BE2C (cell line): ENCODE results near the gene HLCS.
A peak's percentile ranks its signal among the peaks of the same experiment; 100 is the strongest.

Experiments
- DNase-seq: peaks from one replicate; pipeline ENCODE4 v3.0.0-alpha.2; 2020
- H3K27me3 ChIP-seq: fragments of 250-450 bp; sonication (Bioruptor Pico); 2 replicates; pipeline ENCODE4 v1.5.1; 2020; ENCODE audit warnings: mild to moderate bottlenecking
- H3K36me3 ChIP-seq: fragments of 250-450 bp; sonication (Bioruptor Pico); 2 replicates; pipeline ENCODE4 v1.5.1; 2020; ENCODE audit warnings: mild to moderate bottlenecking
- H3K4me1 ChIP-seq: fragments of 250-450 bp; sonication (Bioruptor Pico); 2 replicates; pipeline ENCODE4 v1.5.1; 2020
- H3K4me3 ChIP-seq: 2 replicates; pipeline ENCODE4 v1.5.1; 2011; ENCODE audit warnings: low read depth, low read length
- H3K9me3 ChIP-seq: fragments of 250-450 bp; sonication (Bioruptor Pico); 2 replicates; pipeline ENCODE4 v1.5.1; 2020
- TF ChIP-seq, protein P1 (sequence below): IDR thresholded peaks from 2 replicates; pipeline ENCODE4 v1.5.1; 2012; ENCODE audit warnings: mild to moderate bottlenecking, low read depth, low read length

Gene HLCS

DNA sequence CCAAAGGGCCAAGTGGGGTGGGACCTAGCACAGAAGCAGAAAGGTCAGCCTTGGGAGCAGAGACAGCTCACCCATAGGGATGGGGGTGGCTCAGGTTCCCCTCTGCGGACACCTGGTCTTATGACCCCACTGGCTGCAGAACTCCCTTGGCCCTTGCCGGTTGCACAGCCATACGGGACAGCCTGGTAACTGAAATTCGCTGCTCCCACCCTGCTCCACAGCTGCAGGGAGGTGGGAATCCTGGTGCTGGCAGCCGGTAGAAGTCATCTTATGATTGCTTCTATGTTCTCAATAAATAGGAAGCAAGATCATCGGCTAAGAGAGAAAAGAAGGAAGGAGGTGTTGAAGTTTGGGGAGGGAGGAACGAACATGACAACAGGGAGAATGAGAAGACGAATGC lies 64.1 kb downstream of the HLCS start:
- no peak overlapping the region for H3K4me3 ChIP-seq
- H3K27me3 ChIP-seq, result no peaks in the 10 kb centered on the region
- no peak for DNase-seq
- H3K4me1 ChIP-seq, result no peaks in the 10 kb centered on the region
- H3K36me3 ChIP-seq, result no peaks in the 10 kb centered on the region
- TF ChIP-seq, protein P1, sequence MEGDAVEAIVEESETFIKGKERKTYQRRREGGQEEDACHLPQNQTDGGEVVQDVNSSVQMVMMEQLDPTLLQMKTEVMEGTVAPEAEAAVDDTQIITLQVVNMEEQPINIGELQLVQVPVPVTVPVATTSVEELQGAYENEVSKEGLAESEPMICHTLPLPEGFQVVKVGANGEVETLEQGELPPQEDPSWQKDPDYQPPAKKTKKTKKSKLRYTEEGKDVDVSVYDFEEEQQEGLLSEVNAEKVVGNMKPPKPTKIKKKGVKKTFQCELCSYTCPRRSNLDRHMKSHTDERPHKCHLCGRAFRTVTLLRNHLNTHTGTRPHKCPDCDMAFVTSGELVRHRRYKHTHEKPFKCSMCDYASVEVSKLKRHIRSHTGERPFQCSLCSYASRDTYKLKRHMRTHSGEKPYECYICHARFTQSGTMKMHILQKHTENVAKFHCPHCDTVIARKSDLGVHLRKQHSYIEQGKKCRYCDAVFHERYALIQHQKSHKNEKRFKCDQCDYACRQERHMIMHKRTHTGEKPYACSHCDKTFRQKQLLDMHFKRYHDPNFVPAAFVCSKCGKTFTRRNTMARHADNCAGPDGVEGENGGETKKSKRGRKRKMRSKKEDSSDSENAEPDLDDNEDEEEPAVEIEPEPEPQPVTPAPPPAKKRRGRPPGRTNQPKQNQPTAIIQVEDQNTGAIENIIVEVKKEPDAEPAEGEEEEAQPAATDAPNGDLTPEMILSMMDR, result no peak
- H3K9me3 ChIP-seq, result no peaks in the 10 kb centered on the region

DNA sequence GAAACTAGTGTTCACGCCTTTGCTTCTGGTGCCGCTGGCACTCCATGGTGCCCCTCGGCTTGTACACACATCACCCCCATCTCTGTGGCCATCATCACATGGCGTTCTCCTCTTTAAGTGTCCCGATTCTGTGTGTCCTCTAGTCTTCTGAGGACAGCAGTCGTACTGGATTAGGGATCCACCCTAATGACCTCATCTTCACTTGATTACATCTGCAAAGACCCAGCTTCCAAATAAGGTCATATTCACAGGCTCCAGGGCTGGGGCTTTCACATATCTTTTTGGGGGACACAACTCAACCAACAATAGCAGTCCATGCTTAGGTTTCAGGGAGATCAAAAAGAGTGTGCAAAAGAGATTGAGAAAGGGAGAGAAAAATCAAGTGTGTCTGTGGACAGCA lies 64.9 kb downstream of the HLCS start:
- TF ChIP-seq, protein P1, result no peak

DNA sequence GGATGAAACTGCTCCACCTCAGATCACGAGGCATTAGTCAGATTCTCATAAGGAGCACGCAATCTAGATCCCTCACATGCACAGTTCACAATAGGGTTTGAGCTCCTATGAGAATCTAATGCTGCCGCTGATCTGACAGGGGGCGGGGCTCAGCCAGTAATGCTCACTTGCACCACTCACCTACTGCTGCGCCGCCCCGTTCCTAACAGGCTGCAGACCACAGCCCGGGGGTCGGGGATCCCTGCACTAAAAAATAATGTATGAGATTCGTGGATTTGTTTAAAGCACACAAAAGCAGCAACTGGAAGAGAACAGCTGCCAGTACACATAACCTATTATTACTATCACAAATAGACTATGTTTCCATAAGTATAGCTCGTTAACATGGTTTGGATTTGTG lies 72.9 kb downstream of the HLCS start:
- H3K27me3 ChIP-seq, result no peaks in the 10 kb centered on the region
- TF ChIP-seq, protein P1, result no peak
- no peak overlapping the region for H3K4me3 ChIP-seq
- no peak for DNase-seq
- no peaks in the 10 kb centered on the region for H3K36me3 ChIP-seq
- peaks cover 17% of the 10 kb centered on the region for H3K4me1 ChIP-seq
- H3K9me3 ChIP-seq, result no peaks in the 10 kb centered on the region

More for the DNA sequence above, 64.9 kb downstream of the HLCS start:
- no peaks in the 10 kb centered on the region for H3K27me3 ChIP-seq
- H3K9me3 ChIP-seq, result no peaks in the 10 kb centered on the region
- no peaks in the 10 kb centered on the region for H3K36me3 ChIP-seq
- H3K4me1 ChIP-seq, result no peaks in the 10 kb centered on the region
- H3K4me3 ChIP-seq, result no peak overlapping the region
- DNase-seq, result no peak

DNA sequence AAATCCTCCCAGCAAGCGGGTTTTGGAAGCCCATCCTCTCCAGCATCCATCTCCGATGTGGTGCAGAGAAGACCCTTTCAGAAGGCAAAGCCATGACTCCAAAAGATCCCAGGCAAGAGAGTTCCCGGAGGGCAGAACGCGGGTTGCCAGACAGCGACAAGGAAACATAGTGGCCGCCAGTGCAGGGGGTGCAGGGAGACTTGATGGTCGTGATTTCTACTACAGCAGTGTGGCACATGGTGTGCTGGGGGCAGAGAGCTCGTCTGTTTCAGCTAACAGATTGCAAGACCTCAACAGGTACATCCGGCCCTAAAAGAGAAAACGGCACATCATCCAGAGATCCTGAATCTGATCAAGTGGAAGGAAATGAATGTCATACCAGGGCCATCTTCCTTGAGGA lies 74.3 kb downstream of the HLCS start:
- no peaks in the 10 kb centered on the region for H3K9me3 ChIP-seq
- TF ChIP-seq, protein P1, result peak; percentile 26; the same call in 1 of the 2 replicates
- H3K4me1 ChIP-seq, result peaks cover 17% of the 10 kb centered on the region
- no peaks in the 10 kb centered on the region for H3K27me3 ChIP-seq
- peak; percentile 72 for DNase-seq
- H3K4me3 ChIP-seq, result no peak overlapping the region; the same call in 1 of the 2 replicates
- no peaks in the 10 kb centered on the region for H3K36me3 ChIP-seq

DNA sequence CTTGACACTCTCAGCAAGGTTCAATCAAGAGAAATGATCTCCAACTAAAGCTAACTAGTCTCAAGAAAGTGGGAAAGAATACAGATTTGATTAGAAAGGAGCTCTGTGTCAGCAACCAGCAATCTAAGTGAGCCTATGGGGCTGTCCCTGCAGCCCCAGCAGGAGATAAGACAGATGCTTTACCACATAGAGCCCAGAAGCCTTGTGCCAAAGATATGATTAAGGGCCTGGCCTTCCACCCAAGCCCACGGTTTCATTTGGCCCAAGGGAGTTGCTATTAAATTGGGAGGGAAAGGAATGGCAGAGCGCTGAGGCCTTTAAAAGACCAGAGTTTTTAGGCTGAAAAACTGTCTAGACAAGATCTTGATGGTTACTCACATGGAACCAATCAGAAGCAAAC lies 74.8 kb downstream of the HLCS start:
- DNase-seq, result peak; percentile 68
- Histone ChIP-seq H3K27me3 (no peaks in the 10 kb centered on the region), H3K9me3 (no peaks in the 10 kb centered on the region), H3K4me1 (peaks cover 17% of the 10 kb centered on the region), H3K4me3 (no peak overlapping the region; the same call in 1 of the 2 replicates), H3K36me3 (no peaks in the 10 kb centered on the region)
- TF ChIP-seq, protein P1, result no peak

DNA sequence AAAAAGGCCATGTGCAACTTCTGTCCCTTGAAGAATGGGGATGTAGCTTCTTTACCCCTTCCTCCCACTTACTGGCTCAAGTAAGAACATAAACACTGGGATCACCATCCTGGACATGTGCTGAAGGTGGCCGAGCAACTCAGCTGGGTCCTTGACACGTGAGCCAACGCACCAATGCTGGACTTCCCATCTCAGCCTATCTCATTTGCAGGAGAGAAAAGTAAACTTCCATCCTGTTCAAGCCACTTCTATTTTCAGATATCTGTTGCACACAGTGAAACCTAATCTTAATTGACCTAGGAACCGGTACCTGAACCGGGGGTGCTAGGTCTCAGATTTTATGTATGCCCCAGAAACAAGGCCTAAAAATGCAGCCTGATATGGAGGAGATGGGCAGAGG lies 75.3 kb downstream of the HLCS start:
- no peaks in the 10 kb centered on the region for H3K27me3 ChIP-seq
- peaks cover 17% of the 10 kb centered on the region for H3K4me1 ChIP-seq
- H3K36me3 ChIP-seq, result no peaks in the 10 kb centered on the region
- TF ChIP-seq, protein P1, result no peak
- H3K9me3 ChIP-seq, result no peaks in the 10 kb centered on the region
- no peak overlapping the region; the same call in 1 of the 2 replicates for H3K4me3 ChIP-seq
- no peak for DNase-seq
